ENCODE measurements around the gene DTL. TPM values are rescaled to one million over a fixed set of nuclear protein-coding genes. Genes with fewer than 3 reads are reported as not detected.

The DTL gene
- total RNA-seq, 4 donors from 2014 or later = 0.06 to 0.17 (median 0.17) TPM; not detected in 1

DNA sequence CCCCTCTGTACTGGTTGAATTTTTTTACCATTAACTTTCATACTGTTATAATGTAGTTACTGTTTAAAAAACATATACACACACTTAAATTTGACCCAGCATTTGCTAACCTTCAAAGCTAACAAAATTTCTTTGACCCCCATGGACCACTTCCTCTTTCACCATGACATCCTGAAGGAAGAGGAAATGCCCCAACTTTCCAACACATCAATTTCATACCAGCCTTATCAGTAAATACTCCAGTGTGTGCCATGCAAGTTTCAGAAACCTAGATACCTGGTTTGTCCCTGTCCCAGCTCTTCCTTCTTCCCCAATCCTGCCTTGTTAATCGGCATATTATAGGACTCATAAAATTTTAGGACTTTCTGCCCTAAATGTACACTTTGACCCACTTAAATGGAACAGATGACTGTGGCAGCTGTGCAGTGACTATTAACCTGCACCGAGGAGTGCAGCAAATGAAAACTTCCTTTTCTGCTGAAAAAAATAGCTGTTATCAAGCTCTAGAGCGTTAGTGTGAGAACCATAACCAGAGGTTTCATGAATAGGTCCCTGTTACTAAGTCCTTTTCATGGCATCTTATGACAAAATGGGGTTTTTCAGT, 54.1 kb downstream of the DTL start:
- no peaks in the 10 kb centered on the region for H3K9me3 ChIP-seq
- peaks cover 4 to 16% (median 13%) of the 10 kb centered on the region in 4 donors for H3K4me1 ChIP-seq
- TF ChIP-seq EP300 (IDR thresholded peaks at IDR 0.05) = no peak
- no peak for TF ChIP-seq POLR2AphosphoS5 (IDR thresholded peaks at IDR 0.05)
- no peak for TF ChIP-seq POLR2A (IDR thresholded peaks at IDR 0.05; ENCODE audit: low read depth)
- TF ChIP-seq, protein P1, sequence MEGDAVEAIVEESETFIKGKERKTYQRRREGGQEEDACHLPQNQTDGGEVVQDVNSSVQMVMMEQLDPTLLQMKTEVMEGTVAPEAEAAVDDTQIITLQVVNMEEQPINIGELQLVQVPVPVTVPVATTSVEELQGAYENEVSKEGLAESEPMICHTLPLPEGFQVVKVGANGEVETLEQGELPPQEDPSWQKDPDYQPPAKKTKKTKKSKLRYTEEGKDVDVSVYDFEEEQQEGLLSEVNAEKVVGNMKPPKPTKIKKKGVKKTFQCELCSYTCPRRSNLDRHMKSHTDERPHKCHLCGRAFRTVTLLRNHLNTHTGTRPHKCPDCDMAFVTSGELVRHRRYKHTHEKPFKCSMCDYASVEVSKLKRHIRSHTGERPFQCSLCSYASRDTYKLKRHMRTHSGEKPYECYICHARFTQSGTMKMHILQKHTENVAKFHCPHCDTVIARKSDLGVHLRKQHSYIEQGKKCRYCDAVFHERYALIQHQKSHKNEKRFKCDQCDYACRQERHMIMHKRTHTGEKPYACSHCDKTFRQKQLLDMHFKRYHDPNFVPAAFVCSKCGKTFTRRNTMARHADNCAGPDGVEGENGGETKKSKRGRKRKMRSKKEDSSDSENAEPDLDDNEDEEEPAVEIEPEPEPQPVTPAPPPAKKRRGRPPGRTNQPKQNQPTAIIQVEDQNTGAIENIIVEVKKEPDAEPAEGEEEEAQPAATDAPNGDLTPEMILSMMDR (IDR thresholded peaks at IDR 0.05) = no peak
- no peak overlapping the region for H3K4me3 ChIP-seq
- no peaks in the 10 kb centered on the region for H3K36me3 ChIP-seq
- 86% methylated on average over 3 of the region's 3 CpGs for WGBS
- DNase-seq (ENCODE audit: extremely low spot score) = no peak
- intact Hi-C loops (cut with DNase I) = no loop called here
- H3K27me3 ChIP-seq = no peaks in the 10 kb centered on the region
- no peak overlapping the region for H3K27ac ChIP-seq (replicated peaks in 1 of 4)

DNA sequence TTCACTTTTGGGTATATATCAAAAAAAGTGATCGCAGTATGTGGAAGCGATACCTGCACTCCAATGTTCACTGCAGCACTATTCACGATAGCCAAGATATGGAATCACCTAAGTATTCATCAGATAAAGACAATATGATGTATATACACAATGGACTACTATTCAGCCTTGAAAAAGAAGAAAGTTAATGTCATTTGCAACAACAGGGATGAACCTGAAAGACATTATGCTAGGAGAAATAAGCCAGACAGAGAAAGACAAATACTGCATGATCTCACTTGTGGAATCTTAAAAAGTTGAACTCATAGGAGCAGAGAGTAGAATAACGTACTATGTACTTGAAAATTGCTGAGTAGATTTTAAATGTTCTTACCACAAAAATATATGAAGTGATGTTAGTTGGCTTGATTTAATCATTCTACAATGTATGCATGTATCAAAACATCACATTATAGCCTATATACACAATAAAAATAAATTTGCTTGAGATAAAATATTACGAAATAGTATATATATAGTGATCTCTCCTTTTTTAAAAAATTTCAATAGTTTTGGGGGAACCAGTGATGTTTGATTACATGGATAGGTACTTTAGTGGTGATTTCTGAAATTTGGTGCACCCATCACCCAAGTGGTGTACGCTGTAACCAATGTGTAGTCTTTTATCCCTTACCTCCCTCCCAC, 56.0 kb downstream of the DTL start:
- Histone ChIP-seq H3K27me3 (no peaks in the 10 kb centered on the region), H3K4me3 (no peak overlapping the region), H3K4me1 (peaks cover 4 to 16% (median 13%) of the 10 kb centered on the region in 4 donors), H3K9me3 (no peaks in the 10 kb centered on the region), H3K27ac (replicated peaks in 1 of 4) (no peak overlapping the region), H3K36me3 (no peaks in the 10 kb centered on the region)
- no peak for DNase-seq (ENCODE audit: extremely low spot score)
- no peak for TF ChIP-seq POLR2AphosphoS5 (IDR thresholded peaks at IDR 0.05)
- no peak for TF ChIP-seq POLR2A (IDR thresholded peaks at IDR 0.05; ENCODE audit: low read depth)
- no peak for TF ChIP-seq EP300 (IDR thresholded peaks at IDR 0.05)
- TF ChIP-seq, protein P1 (IDR thresholded peaks at IDR 0.05) = no peak
- intact Hi-C loops (cut with DNase I) = no loop called here
- WGBS = 81% methylated on average over 6 of the region's 6 CpGs

DNA sequence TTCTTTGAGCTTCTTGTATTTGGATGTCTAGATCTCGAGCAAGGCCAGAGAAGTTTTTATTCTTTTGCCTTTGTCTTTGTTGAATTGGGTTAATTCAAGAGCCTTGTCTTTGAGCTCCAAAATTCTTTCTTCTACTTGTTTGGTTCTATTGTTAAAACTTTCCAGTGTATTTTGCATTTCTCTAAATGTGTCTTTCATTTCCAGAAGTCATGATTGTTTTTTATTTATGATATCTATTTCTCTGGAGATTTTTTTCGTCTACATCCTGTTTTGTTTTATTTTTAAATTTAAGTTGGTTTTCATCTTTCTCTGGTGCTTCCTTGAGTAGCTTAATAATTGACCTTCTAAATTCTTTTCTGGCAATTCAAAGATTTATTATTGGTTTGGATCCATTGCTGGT, 61.8 kb downstream of the DTL start:
- no peak overlapping the region for H3K27ac ChIP-seq (replicated peaks in 1 of 4)
- no peaks in the 10 kb centered on the region for H3K9me3 ChIP-seq
- no peak for DNase-seq (ENCODE audit: extremely low spot score)
- no peaks in the 10 kb centered on the region for H3K4me1 ChIP-seq
- TF ChIP-seq, protein P1 (IDR thresholded peaks at IDR 0.05) = no peak
- TF ChIP-seq POLR2A (IDR thresholded peaks at IDR 0.05; ENCODE audit: low read depth) (no peak), EP300 (IDR thresholded peaks at IDR 0.05) (no peak), POLR2AphosphoS5 (IDR thresholded peaks at IDR 0.05) (no peak)
- intact Hi-C loops (cut with DNase I) = no loop called here
- WGBS = 95% methylated on average over 2 of the region's 2 CpGs
- no peaks in the 10 kb centered on the region for H3K27me3 ChIP-seq
- no peak overlapping the region for H3K4me3 ChIP-seq
- H3K36me3 ChIP-seq = no peaks in the 10 kb centered on the region

DNA sequence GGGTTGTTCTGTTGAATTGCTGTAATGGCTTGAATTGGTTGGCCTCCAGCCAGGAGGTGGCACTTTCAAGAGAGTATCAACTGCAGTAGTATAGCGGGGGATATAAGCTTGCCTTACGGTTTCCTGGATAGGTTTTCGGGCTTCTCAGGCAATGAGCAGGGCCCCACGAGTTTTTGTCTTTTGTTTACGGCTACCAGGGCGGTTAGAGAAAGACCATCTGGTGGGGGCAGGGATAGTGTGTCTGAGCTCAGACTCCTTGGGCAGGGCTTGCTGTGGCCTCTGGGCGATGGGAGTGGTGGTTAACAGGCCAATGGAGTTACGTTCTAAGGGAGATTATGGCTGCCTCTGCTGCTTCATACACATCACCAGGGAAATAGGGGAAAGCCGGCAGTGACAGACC, 62.8 kb downstream of the DTL start:
- WGBS = 100% methylated on average over 8 of the region's 9 CpGs
- no peaks in the 10 kb centered on the region for H3K4me1 ChIP-seq
- no peak overlapping the region for H3K27ac ChIP-seq (replicated peaks in 1 of 4)

More for the DNA sequence above, 62.8 kb downstream of the DTL start:
- Histone ChIP-seq H3K4me3 (no peak overlapping the region), H3K9me3 (no peaks in the 10 kb centered on the region), H3K27me3 (no peaks in the 10 kb centered on the region), H3K36me3 (no peaks in the 10 kb centered on the region)
- TF ChIP-seq POLR2AphosphoS5 (IDR thresholded peaks at IDR 0.05) (no peak), POLR2A (IDR thresholded peaks at IDR 0.05; ENCODE audit: low read depth) (no peak), EP300 (IDR thresholded peaks at IDR 0.05) (no peak)
- TF ChIP-seq, protein P1 (IDR thresholded peaks at IDR 0.05) = no peak
- intact Hi-C loops (cut with DNase I) = no loop called here
- no peak for DNase-seq (ENCODE audit: extremely low spot score)
